IPS-15b (cell line): ENCODE data around the gene NOXRED1.

Experiments
- H3K27me3 ChIP-seq: one replicate; pipeline ENCODE4 v1.6.1; 2013; ENCODE audit warnings: low read length; ENCODE audit not compliant: control insufficient read depth, insufficient read depth
- H3K36me3 ChIP-seq: one replicate; pipeline ENCODE4 v1.6.1; 2013; ENCODE audit warnings: low read length; ENCODE audit not compliant: control insufficient read depth, insufficient read depth
- H3K4me1 ChIP-seq: one replicate; pipeline ENCODE4 v1.6.1; 2013; ENCODE audit warnings: mild to moderate bottlenecking, low read length; ENCODE audit not compliant: control insufficient read depth, insufficient read depth
- H3K4me3 ChIP-seq: one replicate; pipeline ENCODE4 v1.5.1; 2013; ENCODE audit warnings: low read depth, low read length
- H3K9ac ChIP-seq: one replicate; pipeline ENCODE4 v1.6.1; 2013; ENCODE audit warnings: low read depth, mild to moderate bottlenecking, low read length
- H3K9me3 ChIP-seq: one replicate; pipeline ENCODE4 v1.6.1; 2013; ENCODE audit warnings: mild to moderate bottlenecking, low read length; ENCODE audit not compliant: control insufficient read depth, insufficient read depth

NOXRED1 gene

GRCh38 chr14:77364146-77364545 lies 59.2 kb downstream of the NOXRED1 start:
- H3K4me1 ChIP-seq, result no peaks in the 10 kb centered on the region
- H3K27me3 ChIP-seq, result no peaks in the 10 kb centered on the region
- no peaks in the 10 kb centered on the region for H3K9me3 ChIP-seq
- H3K9ac ChIP-seq, result no peak overlapping the region
- no peak overlapping the region for H3K4me3 ChIP-seq
- H3K36me3 ChIP-seq, result no peaks in the 10 kb centered on the region

- Histone ChIP-seq H3K9ac (no peak overlapping the region), H3K4me1 (no peaks in the 10 kb centered on the region), H3K27me3 (no peaks in the 10 kb centered on the region), H3K4me3 (no peak overlapping the region), H3K36me3 (no peaks in the 10 kb centered on the region), H3K9me3 (no peaks in the 10 kb centered on the region)
Observed at GRCh38 chr14:77359626-77360025, 63.7 kb downstream of the NOXRED1 start.

- H3K4me1 ChIP-seq, result no peaks in the 10 kb centered on the region
- no peaks in the 10 kb centered on the region for H3K9me3 ChIP-seq
- H3K4me3 ChIP-seq, result no peak overlapping the region
Observed at GRCh38 chr14:77356899-77357298, 66.4 kb downstream of the NOXRED1 start.

GRCh38 chr14:77355811-77356210 lies 67.5 kb downstream of the NOXRED1 start:
- Histone ChIP-seq H3K4me3 (no peak overlapping the region), H3K9me3 (no peaks in the 10 kb centered on the region), H3K36me3 (no peaks in the 10 kb centered on the region), H3K27me3 (no peaks in the 10 kb centered on the region), H3K4me1 (no peaks in the 10 kb centered on the region), H3K9ac (no peak overlapping the region)

More at GRCh38 chr14:77356899-77357298, 66.4 kb downstream of the NOXRED1 start:
- Histone ChIP-seq H3K27me3 (no peaks in the 10 kb centered on the region), H3K36me3 (no peaks in the 10 kb centered on the region), H3K9ac (no peak overlapping the region)

GRCh38 chr14:77353469-77354141 lies 69.7 kb downstream of the NOXRED1 start:
- H3K9me3 ChIP-seq, result no peaks in the 10 kb centered on the region
- H3K4me3 ChIP-seq, result no peak overlapping the region
- no peak overlapping the region for H3K9ac ChIP-seq
- H3K27me3 ChIP-seq, result no peaks in the 10 kb centered on the region
- H3K36me3 ChIP-seq, result no peaks in the 10 kb centered on the region
- H3K4me1 ChIP-seq, result no peaks in the 10 kb centered on the region

- Histone ChIP-seq H3K9me3 (no peaks in the 10 kb centered on the region), H3K4me3 (no peak overlapping the region), H3K27me3 (no peaks in the 10 kb centered on the region), H3K9ac (no peak overlapping the region), H3K4me1 (peaks cover 7% of the 10 kb centered on the region), H3K36me3 (no peaks in the 10 kb centered on the region)
Observed at GRCh38 chr14:77347751-77348150, 75.6 kb downstream of the NOXRED1 start.

- no peaks in the 10 kb centered on the region for H3K27me3 ChIP-seq
- H3K4me1 ChIP-seq, result peaks cover 7% of the 10 kb centered on the region
- no peaks in the 10 kb centered on the region for H3K36me3 ChIP-seq
- no peak overlapping the region for H3K4me3 ChIP-seq
- H3K9me3 ChIP-seq, result no peaks in the 10 kb centered on the region
- H3K9ac ChIP-seq, result no peak overlapping the region
Observed at GRCh38 chr14:77346495-77346894, 76.8 kb downstream of the NOXRED1 start.

- Histone ChIP-seq H3K27me3 (no peaks in the 10 kb centered on the region), H3K4me1 (peaks cover 18% of the 10 kb centered on the region), H3K9me3 (no peaks in the 10 kb centered on the region), H3K36me3 (no peaks in the 10 kb centered on the region), H3K4me3 (no peak overlapping the region), H3K9ac (no peak overlapping the region)
Observed at GRCh38 chr14:77344377-77344996, 78.8 kb downstream of the NOXRED1 start.
